ENCODE data around the gene CREB3L2.

The CREB3L2 gene

DNA sequence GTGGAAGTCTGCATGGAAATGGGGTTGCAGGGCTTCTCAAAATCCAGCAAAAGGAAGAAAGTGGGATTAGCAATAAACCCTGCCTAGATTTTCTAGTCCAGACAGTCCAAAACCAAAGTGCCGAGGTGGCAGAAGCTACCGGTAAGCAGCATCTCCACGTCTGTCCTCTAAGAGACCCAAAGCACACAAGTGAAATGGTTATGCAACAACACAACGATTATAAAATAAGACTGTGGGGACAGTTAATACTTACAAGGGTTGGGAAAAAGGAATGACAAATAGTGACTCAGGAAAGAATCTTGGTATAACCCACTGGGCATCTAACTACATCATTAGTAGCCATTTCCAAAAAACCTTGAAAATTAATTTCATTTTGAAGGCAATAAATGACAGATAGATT is 24.7 kb downstream of the CREB3L2 start:
- Histone ChIP-seq H2AFZ (ENCODE audit: low read depth, low read length, severe bottlenecking) (no peak overlapping the region), H3K9me2 (replicated peaks; ENCODE audit: insufficient read depth, low read length) (no peaks in the 10 kb centered on the region), H4K20me1 (ENCODE audit: low read depth, low read length) (no peaks in the 10 kb centered on the region), H3K9ac (ENCODE audit: low read length) (no peak overlapping the region), H3F3A (ENCODE audit: insufficient read depth) (no peaks in the 10 kb centered on the region), H3K4me2 (ENCODE audit: low read depth, low read length, poor library complexity, severe bottlenecking) (no peak overlapping the region), H3K36me3 (ENCODE audit: low read length) (no peaks in the 10 kb centered on the region), H3K79me2 (ENCODE audit: insufficient read depth, low read length) (no peaks in the 10 kb centered on the region), H3K27me3 (ENCODE audit: low read length) (no peaks in the 10 kb centered on the region), H3K27ac (ENCODE audit: low read depth, low read length) (no peak overlapping the region), H3K9me3 (ENCODE audit: insufficient read depth, low read length) (no peaks in the 10 kb centered on the region), H3K4me3 (ENCODE audit: insufficient read depth, low read length, poor library complexity, severe bottlenecking) (no peak overlapping the region)
- TF ChIP-seq, protein P1, sequence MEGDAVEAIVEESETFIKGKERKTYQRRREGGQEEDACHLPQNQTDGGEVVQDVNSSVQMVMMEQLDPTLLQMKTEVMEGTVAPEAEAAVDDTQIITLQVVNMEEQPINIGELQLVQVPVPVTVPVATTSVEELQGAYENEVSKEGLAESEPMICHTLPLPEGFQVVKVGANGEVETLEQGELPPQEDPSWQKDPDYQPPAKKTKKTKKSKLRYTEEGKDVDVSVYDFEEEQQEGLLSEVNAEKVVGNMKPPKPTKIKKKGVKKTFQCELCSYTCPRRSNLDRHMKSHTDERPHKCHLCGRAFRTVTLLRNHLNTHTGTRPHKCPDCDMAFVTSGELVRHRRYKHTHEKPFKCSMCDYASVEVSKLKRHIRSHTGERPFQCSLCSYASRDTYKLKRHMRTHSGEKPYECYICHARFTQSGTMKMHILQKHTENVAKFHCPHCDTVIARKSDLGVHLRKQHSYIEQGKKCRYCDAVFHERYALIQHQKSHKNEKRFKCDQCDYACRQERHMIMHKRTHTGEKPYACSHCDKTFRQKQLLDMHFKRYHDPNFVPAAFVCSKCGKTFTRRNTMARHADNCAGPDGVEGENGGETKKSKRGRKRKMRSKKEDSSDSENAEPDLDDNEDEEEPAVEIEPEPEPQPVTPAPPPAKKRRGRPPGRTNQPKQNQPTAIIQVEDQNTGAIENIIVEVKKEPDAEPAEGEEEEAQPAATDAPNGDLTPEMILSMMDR (IDR thresholded peaks at IDR 0.05; ENCODE audit: insufficient read depth, low read length, poor library complexity, severe bottlenecking): no peak
- no peak for TF ChIP-seq EZH2phosphoT487 (conservative IDR thresholded peaks at IDR 0.05; ENCODE audit: low read length)

DNA sequence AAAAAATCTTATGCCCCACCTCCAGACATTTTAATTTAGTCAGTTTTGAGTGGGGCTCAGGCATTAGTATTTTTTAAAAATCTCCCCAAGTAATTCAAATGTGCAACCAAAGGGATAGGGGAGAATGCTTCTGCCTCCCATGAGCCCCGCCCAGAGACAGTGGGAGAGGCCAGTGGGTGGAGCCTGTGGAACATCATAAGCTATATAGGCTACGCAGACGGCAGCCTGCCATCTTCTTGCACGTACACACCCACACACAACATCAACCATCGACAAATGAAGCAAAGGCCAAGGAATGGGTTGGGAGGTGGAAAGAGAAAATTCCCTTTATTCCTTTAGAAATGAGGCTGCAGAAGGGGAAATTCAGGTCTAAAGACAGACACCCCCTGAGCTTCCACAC is 25.2 kb downstream of the CREB3L2 start:
- H4K20me1 ChIP-seq (ENCODE audit: low read depth, low read length): no peaks in the 10 kb centered on the region
- H2AFZ ChIP-seq (ENCODE audit: low read depth, low read length, severe bottlenecking): no peak overlapping the region
- H3K27me3 ChIP-seq (ENCODE audit: low read length): no peaks in the 10 kb centered on the region
- no peaks in the 10 kb centered on the region for H3K79me2 ChIP-seq (ENCODE audit: insufficient read depth, low read length)
- no peak overlapping the region for H3K9ac ChIP-seq (ENCODE audit: low read length)
- H3K27ac ChIP-seq (ENCODE audit: low read depth, low read length): no peak overlapping the region
- no peaks in the 10 kb centered on the region for H3K9me2 ChIP-seq (replicated peaks; ENCODE audit: insufficient read depth, low read length)
- no peak overlapping the region for H3K4me3 ChIP-seq (ENCODE audit: insufficient read depth, low read length, poor library complexity, severe bottlenecking)
- H3K4me2 ChIP-seq (ENCODE audit: low read depth, low read length, poor library complexity, severe bottlenecking): no peak overlapping the region
- TF ChIP-seq, protein P1 (IDR thresholded peaks at IDR 0.05; ENCODE audit: insufficient read depth, low read length, poor library complexity, severe bottlenecking): no peak
- no peak for TF ChIP-seq EZH2phosphoT487 (conservative IDR thresholded peaks at IDR 0.05; ENCODE audit: low read length)
- H3F3A ChIP-seq (ENCODE audit: insufficient read depth): no peaks in the 10 kb centered on the region
- no peaks in the 10 kb centered on the region for H3K9me3 ChIP-seq (ENCODE audit: insufficient read depth, low read length)
- H3K36me3 ChIP-seq (ENCODE audit: low read length): no peaks in the 10 kb centered on the region

DNA sequence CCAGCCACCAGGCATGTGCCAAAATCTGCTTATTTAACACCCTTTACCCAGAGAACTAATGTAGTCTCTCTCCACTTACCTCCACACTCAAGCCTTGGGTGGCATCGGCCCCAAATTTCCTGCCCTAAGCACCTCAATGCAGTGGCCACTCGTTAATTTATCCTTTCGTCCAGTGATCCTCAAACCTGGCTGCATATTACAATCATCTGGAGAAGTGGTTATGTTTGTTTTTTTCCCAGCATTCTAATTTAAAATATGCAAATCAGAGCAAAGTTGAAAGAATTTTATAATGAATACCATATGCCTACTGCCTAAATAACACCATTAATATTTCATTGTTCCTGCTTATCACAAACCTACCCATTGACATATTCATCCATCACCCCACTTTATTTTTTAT is 25.7 kb downstream of the CREB3L2 start:
- Histone ChIP-seq H3K79me2 (ENCODE audit: insufficient read depth, low read length) (no peaks in the 10 kb centered on the region), H3K4me2 (ENCODE audit: low read depth, low read length, poor library complexity, severe bottlenecking) (no peak overlapping the region), H4K20me1 (ENCODE audit: low read depth, low read length) (no peaks in the 10 kb centered on the region), H3K9ac (ENCODE audit: low read length) (no peak overlapping the region), H3K9me2 (replicated peaks; ENCODE audit: insufficient read depth, low read length) (no peaks in the 10 kb centered on the region), H3K36me3 (ENCODE audit: low read length) (no peaks in the 10 kb centered on the region), H3F3A (ENCODE audit: insufficient read depth) (no peaks in the 10 kb centered on the region), H3K4me3 (ENCODE audit: insufficient read depth, low read length, poor library complexity, severe bottlenecking) (no peak overlapping the region), H2AFZ (ENCODE audit: low read depth, low read length, severe bottlenecking) (no peak overlapping the region), H3K27me3 (ENCODE audit: low read length) (no peaks in the 10 kb centered on the region), H3K27ac (ENCODE audit: low read depth, low read length) (no peak overlapping the region), H3K9me3 (ENCODE audit: insufficient read depth, low read length) (no peaks in the 10 kb centered on the region)
- TF ChIP-seq, protein P1 (IDR thresholded peaks at IDR 0.05; ENCODE audit: insufficient read depth, low read length, poor library complexity, severe bottlenecking): no peak
- no peak for TF ChIP-seq EZH2phosphoT487 (conservative IDR thresholded peaks at IDR 0.05; ENCODE audit: low read length)

Data from SU-DHL-6 (cell line).